Chondrocyte (in vitro differentiated cells): Measurements from ENCODE around the gene AGTR1. TPM values are rescaled to one million over a fixed set of nuclear protein-coding genes. Genes with fewer than 3 reads are reported as not detected.
"Not testable (repeated sequence)": the region's sequence is repeated elsewhere in the genome, so short reads cannot be mapped to it uniquely, and the experiment has no call there.

Experiments
- DNase-seq: peaks from one replicate; pipeline ENCODE4 v3.0.0; 2021; ENCODE audit warnings: mixed read lengths, low spot score
- H3K27ac Mint-ChIP-seq: one replicate; pipeline ENCODE4 v1.8.0; 2021; ENCODE audit warnings: mild to moderate bottlenecking, moderate library complexity, mixed read lengths; ENCODE audit not compliant: unreplicated experiment
- H3K27me3 Mint-ChIP-seq: 2 replicates; pipeline ENCODE4 v1.8.0; 2021; ENCODE audit warnings: low read depth, mixed read lengths
- H3K36me3 Mint-ChIP-seq: 2 replicates; pipeline ENCODE4 v1.8.0; 2021; ENCODE audit warnings: low read depth, mixed read lengths
- H3K4me1 Mint-ChIP-seq: 2 replicates; pipeline ENCODE4 v1.8.0; 2021; ENCODE audit warnings: low read depth, mild to moderate bottlenecking, mixed read lengths
- H3K4me3 Mint-ChIP-seq: one replicate; pipeline ENCODE4 v1.8.0; 2021; ENCODE audit warnings: mild to moderate bottlenecking, moderate library complexity, mixed read lengths; ENCODE audit not compliant: unreplicated experiment
- H3K9me3 Mint-ChIP-seq: 2 replicates; pipeline ENCODE4 v1.8.0; 2021; ENCODE audit warnings: low read depth, mixed read lengths
- CTCF ChIP-seq: fragments of 200-600 bp; sonication (generic); IDR thresholded peaks from 2 replicates; pipeline ENCODE4 v1.5.0; 2021; ENCODE audit warnings: antibody characterized with exemption, mild to moderate bottlenecking, moderate library complexity
- total RNA-seq: library from RNA; stranded (reverse); gene quantifications from 3 replicates; pipeline ENCODE4 v1.2.1, GENCODE V29; 2021

The AGTR1 gene
- total RNA-seq, 1 donor from 2014 or later = 2.2 TPM

- peak; percentile 11 for TF ChIP-seq CTCF
Observed at GRCh38 chr3:148763986-148764935, 66.6 kb downstream of the AGTR1 start.

GRCh38 chr3:148772361-148772760 is 74.7 kb downstream of the AGTR1 start:
- Mint-ChIP-seq H3K4me3 (no peak overlapping the region), H3K36me3 (no peaks in the 10 kb centered on the region), H3K27ac (no peak overlapping the region), H3K9me3 (peaks cover 17% of the 10 kb centered on the region), H3K4me1 (no peaks in the 10 kb centered on the region), H3K27me3 (no peaks in the 10 kb centered on the region)
- TF ChIP-seq CTCF = no peak
- no peak for DNase-seq

More at GRCh38 chr3:148763986-148764935, 66.6 kb downstream of the AGTR1 start:
- H3K4me3 Mint-ChIP-seq = no peak overlapping the region
- no peaks in the 10 kb centered on the region for H3K4me1 Mint-ChIP-seq
- no peak for DNase-seq
- H3K9me3 Mint-ChIP-seq = peaks cover 10% of the 10 kb centered on the region
- H3K36me3 Mint-ChIP-seq = peaks cover 2% of the 10 kb centered on the region
- no peaks in the 10 kb centered on the region for H3K27me3 Mint-ChIP-seq
- no peak overlapping the region for H3K27ac Mint-ChIP-seq

- DNase-seq = no peak
- H3K27ac Mint-ChIP-seq = no peak overlapping the region
- H3K27me3 Mint-ChIP-seq = no peaks in the 10 kb centered on the region
- no peaks in the 10 kb centered on the region for H3K4me1 Mint-ChIP-seq
- H3K4me3 Mint-ChIP-seq = no peak overlapping the region
- no peaks in the 10 kb centered on the region for H3K36me3 Mint-ChIP-seq
- no peak for TF ChIP-seq CTCF
- H3K9me3 Mint-ChIP-seq = peaks cover 17% of the 10 kb centered on the region
Observed at GRCh38 chr3:148772835-148773234, 75.1 kb downstream of the AGTR1 start.

GRCh38 chr3:148773805-148774204 is 76.1 kb downstream of the AGTR1 start:
- no peaks in the 10 kb centered on the region for H3K4me1 Mint-ChIP-seq
- peaks cover 15% of the 10 kb centered on the region for H3K9me3 Mint-ChIP-seq
- DNase-seq = no peak
- H3K4me3 Mint-ChIP-seq = no peak overlapping the region
- H3K27ac Mint-ChIP-seq = no peak overlapping the region
- no peaks in the 10 kb centered on the region for H3K27me3 Mint-ChIP-seq
- no peak for TF ChIP-seq CTCF
- no peaks in the 10 kb centered on the region for H3K36me3 Mint-ChIP-seq

GRCh38 chr3:148778926-148779325 is 81.2 kb downstream of the AGTR1 start:
- DNase-seq = no peak
- Mint-ChIP-seq H3K9me3 (peaks cover 5% of the 10 kb centered on the region), H3K4me3 (no peak overlapping the region), H3K4me1 (no peaks in the 10 kb centered on the region), H3K27ac (no peak overlapping the region), H3K36me3 (no peaks in the 10 kb centered on the region), H3K27me3 (no peaks in the 10 kb centered on the region)
- TF ChIP-seq CTCF = no peak

GRCh38 chr3:148785026-148785425 is 87.3 kb downstream of the AGTR1 start:
- not testable (repeated sequence) for H3K9me3 Mint-ChIP-seq, DNase-seq, H3K4me3 Mint-ChIP-seq, H3K36me3 Mint-ChIP-seq, H3K27ac Mint-ChIP-seq, H3K27me3 Mint-ChIP-seq
- H3K4me1 Mint-ChIP-seq = peaks cover 25% of the 10 kb centered on the region

GRCh38 chr3:148786159-148786558 is 88.5 kb downstream of the AGTR1 start:
- not testable (repeated sequence) for H3K27ac Mint-ChIP-seq, H3K36me3 Mint-ChIP-seq, DNase-seq, H3K4me3 Mint-ChIP-seq, H3K27me3 Mint-ChIP-seq, H3K9me3 Mint-ChIP-seq
- peaks cover 25% of the 10 kb centered on the region for H3K4me1 Mint-ChIP-seq
